Epithelial cell of alveolus of lung (primary cell): ENCODE results near the gene CORO1A. TPM values are rescaled to one million over a fixed set of nuclear protein-coding genes. Genes with fewer than 3 reads are reported as not detected.

Experiments used
- total RNA-seq: library from RNA; depleted of rRNA; stranded (reverse); fragments of >200 nt; gene quantifications from 2 replicates; pipeline ENCODE4 v1.2.1, GENCODE V29; 2015

CORO1A gene
- 9.1 and 13.5 TPM in 2 replicates for total RNA-seq

DNA sequence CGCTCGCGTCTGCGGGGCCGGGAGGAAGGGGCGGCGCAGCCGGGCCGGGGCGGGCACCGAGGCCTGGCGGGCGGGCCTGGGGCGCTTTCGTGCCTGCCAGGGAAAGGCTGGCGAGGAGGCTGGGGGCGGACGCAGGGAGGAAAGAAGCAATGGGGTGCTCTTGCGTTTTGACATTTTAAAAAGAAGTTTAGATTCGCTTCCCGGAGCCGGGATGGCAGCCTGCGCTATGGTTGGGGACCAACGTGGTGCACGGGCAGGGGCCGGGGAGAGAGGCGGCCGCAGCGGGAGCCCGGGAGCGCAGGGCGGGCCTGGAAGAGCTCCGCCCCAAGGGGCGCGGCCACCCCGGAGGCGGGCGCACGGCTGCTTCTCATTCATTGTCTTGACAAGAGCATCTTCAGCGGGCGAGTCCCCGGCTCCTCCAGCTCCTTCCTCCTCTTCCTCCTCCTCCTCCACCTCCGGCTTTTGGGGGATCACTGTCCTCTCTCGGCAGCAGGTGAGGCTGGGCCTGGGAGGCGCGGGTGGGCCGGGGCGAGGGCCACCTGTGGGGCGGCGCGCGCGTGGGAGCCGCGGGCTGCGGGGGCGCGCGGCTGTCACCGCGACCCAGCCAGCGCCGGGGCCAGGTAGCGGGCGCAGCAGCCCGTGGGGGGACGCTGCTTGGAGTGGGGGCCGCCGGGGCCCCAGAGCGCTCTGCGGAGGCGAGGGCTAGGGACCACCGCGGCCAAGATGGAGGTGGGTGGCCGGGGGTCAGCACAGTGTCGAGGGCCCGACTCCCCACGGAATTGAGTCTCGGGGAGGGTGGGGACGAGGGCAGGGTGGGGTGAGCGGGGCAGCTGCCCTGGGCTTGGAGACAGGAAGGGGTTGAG is at the start of gene CORO1A:
TSS of gene CORO1A (plus strand) at position 370 of the 863 bp plus-strand sequence. CDS start 1,608 bp downstream, outside the sequence.

DNA sequence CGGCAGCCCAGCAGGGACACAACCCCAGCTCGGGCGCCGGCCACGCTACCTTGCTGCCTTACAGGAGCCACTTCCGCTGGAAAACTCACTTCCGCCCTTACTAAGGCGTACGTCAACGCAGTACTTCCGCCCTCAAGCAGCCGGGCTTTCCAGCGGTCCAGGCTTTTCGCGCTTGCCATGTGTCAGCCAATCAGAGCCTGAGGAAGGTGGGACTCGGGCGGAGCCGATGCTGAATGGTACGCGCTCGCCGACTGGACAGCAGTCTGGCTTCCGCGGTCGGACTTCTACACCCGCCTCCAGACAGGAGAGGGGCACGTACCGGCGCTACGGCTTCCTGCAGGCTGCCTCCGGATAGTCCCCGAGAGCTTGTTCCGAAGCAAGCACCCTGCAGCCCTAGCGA is 10.2 kb downstream of the CORO1A start, which contains the start of the genes BOLA2B and SLX1A:
TSS of gene BOLA2B (minus strand) at position 52 of the 400 bp plus-strand sequence. CDS start 71 bp downstream, outside the sequence.
TSS of gene SLX1A (plus strand) at position 261 of the 400 bp plus-strand sequence. CDS start 210 bp downstream, outside the sequence.

DNA sequence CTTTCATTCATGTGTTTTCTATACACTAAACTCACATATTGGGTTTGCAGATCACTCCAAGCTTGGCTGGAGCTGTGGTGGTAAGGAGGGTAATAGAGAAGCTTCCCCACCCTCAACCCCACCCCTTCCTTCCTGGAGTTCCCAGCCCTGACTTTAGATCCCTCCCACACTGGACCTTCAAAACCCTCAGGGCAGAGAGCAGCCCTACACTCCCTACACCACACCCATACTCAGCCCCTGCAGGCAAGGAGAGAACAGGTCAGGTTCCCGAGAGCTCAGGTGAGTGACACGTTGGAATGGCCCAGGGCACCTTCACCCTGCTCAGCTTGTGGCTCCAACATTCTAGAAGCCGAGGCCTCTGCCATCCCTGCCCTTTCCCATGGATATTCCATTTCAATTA is 15.6 kb downstream of the CORO1A start, which contains the start of gene SULT1A3:
TSS of gene SULT1A3 (plus strand) at position 207 of the 400 bp plus-strand sequence. CDS start 1,474 bp downstream, outside the sequence.

Other genes with a start within 250 kb of the CORO1A start
- 169 and 182 TPM in 2 replicates for gene TMEM219, start 221.5 kb upstream of the CORO1A start, total RNA-seq
- gene TAOK2, start 209.7 kb upstream of the CORO1A start, total RNA-seq, result 29.0 and 56.0 TPM in 2 replicates
- gene HIRIP3, start 188.0 kb upstream of the CORO1A start, total RNA-seq, result 14.2 and 24.0 TPM in 2 replicates
- gene INO80E, start 187.4 kb upstream of the CORO1A start, total RNA-seq, result 52.6 and 194 TPM in 2 replicates
- 0.52 and 2.7 TPM in 2 replicates for gene DOC2A, start 172.6 kb upstream of the CORO1A start, total RNA-seq
- not detected in 2 replicates for gene C16orf92, start 160.4 kb upstream of the CORO1A start, total RNA-seq
- gene TLCD3B, start 152.3 kb upstream of the CORO1A start, total RNA-seq, result 0.16 TPM in 1 of 2 replicates, not detected in the other
- 2,073 and 2,863 TPM in 2 replicates for gene ALDOA, start 117.8 kb upstream of the CORO1A start, total RNA-seq
- 151 and 157 TPM in 2 replicates for gene PPP4C, start 107.6 kb upstream of the CORO1A start, total RNA-seq
- 0.13 and 2.6 TPM in 2 replicates for gene TBX6, start 91.7 kb upstream of the CORO1A start, total RNA-seq
- 15.8 and 91.5 TPM in 2 replicates for gene YPEL3, start 87.4 kb upstream of the CORO1A start, total RNA-seq
- 0.13 and 4.2 TPM in 2 replicates for gene GDPD3, start 70.1 kb upstream of the CORO1A start, total RNA-seq
- gene MAPK3, start 60.4 kb upstream of the CORO1A start, total RNA-seq, result 75.4 and 127 TPM in 2 replicates
- 220 and 267 TPM in 2 replicates for gene BOLA2B, start 10.1 kb downstream of the CORO1A start, total RNA-seq
- 64.3 and 179 TPM in 2 replicates for gene SLX1A, start 10.3 kb downstream of the CORO1A start, total RNA-seq
- 7.4 and 18.7 TPM in 2 replicates for gene SULT1A3, start 15.7 kb downstream of the CORO1A start, total RNA-seq
- gene NPIPB13, start 64.9 kb downstream of the CORO1A start, total RNA-seq, result 0.13 and 0.64 TPM in 2 replicates
- 46.3 and 53.2 TPM in 2 replicates for gene CD2BP2, start 171.7 kb downstream of the CORO1A start, total RNA-seq
- gene TBC1D10B, start 186.9 kb downstream of the CORO1A start, total RNA-seq, result 40.4 and 40.9 TPM in 2 replicates
- 21.2 TPM in 1 of 2 replicates, not detected in the other for gene MYL11, start 191.2 kb downstream of the CORO1A start, total RNA-seq
- gene SEPTIN1, start 199.0 kb downstream of the CORO1A start, total RNA-seq, result 0.32 TPM in 1 of 2 replicates, not detected in the other
- 9.6 and 10.1 TPM in 2 replicates for gene ZNF48, start 211.8 kb downstream of the CORO1A start, total RNA-seq
- gene ZNF771, start 224.0 kb downstream of the CORO1A start, total RNA-seq, result 14.0 and 26.6 TPM in 2 replicates
- 12.5 and 34.5 TPM in 2 replicates for gene DCTPP1, start 246.4 kb downstream of the CORO1A start, total RNA-seq